ENCODE measurements around the gene NTSR1. TPM values are rescaled to one million over a fixed set of nuclear protein-coding genes. Genes with fewer than 3 reads are reported as not detected.

NTSR1 gene
- total and polyA plus RNA-seq, 11 donors, result 0.01 to 0.32 (median 0.07) TPM; not detected in 7

GRCh38 chr20:62698231-62698630, 10.4 kb upstream of the NTSR1 start:
- intact Hi-C loops (cut with DNase I), result no loop called here
- Histone ChIP-seq H3K27me3 (peaks cover 0 to 7% (median 3%) of the 10 kb centered on the region in 9 donors), H3K4me1 (peaks cover 0 to 1% (median 0%) of the 10 kb centered on the region in 12 donors), H3K9me3 (no peaks in the 10 kb centered on the region), H3K36me3 (no peaks in the 10 kb centered on the region), H3K4me3 (no peak overlapping the region), H3K27ac (no peak overlapping the region)
- WGBS, 4 donors, result 86 to 96% (median 91%) methylated on average over 12 to 14 of the region's 14 CpGs
- no peak for ATAC-seq
- TF ChIP-seq POLR2A (IDR thresholded peaks at IDR 0.05), result no peak
- TF ChIP-seq CTCF (IDR thresholded peaks at IDR 0.05), result no peak
- DNase-seq, result peak in 1 of 5 donors; percentile 21

- Histone ChIP-seq H3K36me3 (no peaks in the 10 kb centered on the region), H3K9me3 (no peaks in the 10 kb centered on the region), H3K4me3 (no peak overlapping the region), H3K27ac (no peak overlapping the region), H3K27me3 (peaks cover 0 to 3% (median 0%) of the 10 kb centered on the region in 9 donors), H3K4me1 (peaks cover 0 to 12% (median 2%) of the 10 kb centered on the region in 12 donors)
- DNase-seq (peak in 1 of 5 donors; percentile 43), ATAC-seq (no peak)
- TF ChIP-seq CTCF (IDR thresholded peaks at IDR 0.05) (no peak), POLR2A (IDR thresholded peaks at IDR 0.05) (no peak)
- intact Hi-C loops (cut with DNase I), result no loop called here
- WGBS, 4 donors, result 89 to 98% (median 94%) methylated on average over 19 of the region's 19 CpGs
Observed at GRCh38 chr20:62699296-62699695, 9.3 kb upstream of the NTSR1 start.

- 75 to 92% (median 88%) methylated on average over 12 of the region's 12 CpGs for WGBS, 4 donors
- ATAC-seq (no peak), DNase-seq (peak in 1 of 5 donors; percentile 31)
- Histone ChIP-seq H3K9me3 (no peaks in the 10 kb centered on the region), H3K4me1 (peaks cover 0 to 17% (median 7%) of the 10 kb centered on the region in 12 donors), H3K27ac (no peak overlapping the region), H3K4me3 (no peak overlapping the region), H3K36me3 (no peaks in the 10 kb centered on the region), H3K27me3 (peaks cover 0 to 3% (median 0%) of the 10 kb centered on the region in 9 donors)
- intact Hi-C loops (cut with DNase I), result no loop called here
- no peak for TF ChIP-seq POLR2A (IDR thresholded peaks at IDR 0.05)
- TF ChIP-seq CTCF (IDR thresholded peaks at IDR 0.05), result no peak
Observed at GRCh38 chr20:62699741-62700140, 8.9 kb upstream of the NTSR1 start.

- peak in 1 of 5 donors; percentile 57 for DNase-seq
- 90 to 93% (median 91%) methylated on average over 18 of the region's 18 CpGs for WGBS, 4 donors
Observed at GRCh38 chr20:62700261-62700930, 8.2 kb upstream of the NTSR1 start.

More at GRCh38 chr20:62700261-62700930, 8.2 kb upstream of the NTSR1 start:
- no peak overlapping the region for H3K27ac ChIP-seq
- TF ChIP-seq CTCF (IDR thresholded peaks at IDR 0.05) (no peak), POLR2A (IDR thresholded peaks at IDR 0.05) (no peak)
- H3K4me1 ChIP-seq, result peaks cover 0 to 21% (median 8%) of the 10 kb centered on the region in 12 donors
- H3K36me3 ChIP-seq, result no peaks in the 10 kb centered on the region
- H3K4me3 ChIP-seq, result no peak overlapping the region
- intact Hi-C loops (cut with DNase I), result no loop called here
- H3K9me3 ChIP-seq, result no peaks in the 10 kb centered on the region
- ATAC-seq, result no peak
- peaks cover 0 to 3% (median 0%) of the 10 kb centered on the region in 9 donors for H3K27me3 ChIP-seq

Data from heart left ventricle (tissue), 16 donors.